ENCODE measurements around the gene ANO9.
"Not testable (repeated sequence)": the region's sequence is repeated elsewhere in the genome, so short reads cannot be mapped to it uniquely, and the experiment has no call there.

Gene ANO9

GRCh38 chr11:414318-414857 is 27.4 kb downstream of the ANO9 start:
- DNase-seq: no peak

- no peak for DNase-seq
Observed at GRCh38 chr11:413120-414081, 28.4 kb downstream of the ANO9 start.

DNA sequence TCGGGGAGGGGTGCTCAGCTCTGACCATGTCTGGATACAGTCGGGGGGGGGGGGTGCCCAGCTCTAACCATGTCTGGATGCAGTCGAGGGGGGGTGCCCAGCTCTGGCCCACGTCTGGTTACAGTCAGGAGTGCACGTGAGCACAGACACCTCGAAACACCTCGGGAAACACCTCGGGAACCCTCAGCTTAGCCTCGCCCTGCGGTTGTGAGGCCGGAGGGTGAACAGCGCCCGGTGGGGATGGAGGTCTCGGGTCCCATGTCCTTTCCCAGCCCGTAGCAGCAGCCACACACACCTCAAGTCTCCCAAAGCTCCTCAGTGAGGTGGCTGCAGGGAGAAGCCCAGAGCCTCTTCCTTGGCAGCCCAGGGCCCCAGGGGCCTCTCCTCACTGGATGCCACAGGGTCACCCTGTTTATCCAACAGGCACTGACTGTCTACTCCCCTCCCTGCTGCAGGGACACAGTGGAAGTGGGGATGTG is 29.1 kb downstream of the ANO9 start:
- no peak for DNase-seq

DNA sequence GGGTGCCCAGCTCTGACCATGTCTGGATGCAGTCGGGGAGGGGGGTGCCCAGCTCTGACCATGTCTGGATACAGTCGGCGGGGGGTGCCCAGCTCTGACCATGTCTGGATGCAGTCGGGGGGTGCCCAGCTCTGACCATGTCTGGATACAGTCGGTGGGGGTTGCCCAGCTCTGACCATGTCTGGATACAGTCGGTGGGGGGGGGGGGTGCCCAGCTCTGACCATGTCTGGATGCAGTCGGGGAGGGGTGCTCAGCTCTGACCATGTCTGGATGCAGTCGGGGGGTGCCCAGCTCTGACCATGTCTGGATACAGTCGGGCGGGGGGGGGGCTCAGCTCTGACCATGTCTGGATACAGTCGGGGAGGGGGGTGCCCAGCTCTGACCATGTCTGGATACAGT is 30.3 kb downstream of the ANO9 start:
- DNase-seq: not testable (repeated sequence)

DNA sequence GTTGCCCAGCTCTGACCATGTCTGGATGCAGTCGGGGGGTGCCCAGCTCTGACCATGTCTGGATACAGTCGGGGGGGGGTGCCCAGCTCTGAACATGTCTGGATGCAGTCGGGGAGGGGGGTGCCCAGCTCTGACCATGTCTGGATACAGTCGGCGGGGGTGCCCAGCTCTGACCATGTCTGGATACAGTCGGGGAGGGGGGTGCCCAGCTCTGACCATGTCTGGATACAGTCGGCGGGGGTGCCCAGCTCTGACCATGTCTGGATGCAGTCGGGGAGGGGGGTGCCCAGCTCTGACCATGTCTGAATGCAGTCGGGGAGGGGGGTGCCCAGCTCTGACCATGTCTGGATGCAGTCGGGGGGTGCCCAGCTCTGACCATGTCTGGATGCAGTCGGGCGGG is 31.1 kb downstream of the ANO9 start:
- DNase-seq: not testable (repeated sequence)

DNA sequence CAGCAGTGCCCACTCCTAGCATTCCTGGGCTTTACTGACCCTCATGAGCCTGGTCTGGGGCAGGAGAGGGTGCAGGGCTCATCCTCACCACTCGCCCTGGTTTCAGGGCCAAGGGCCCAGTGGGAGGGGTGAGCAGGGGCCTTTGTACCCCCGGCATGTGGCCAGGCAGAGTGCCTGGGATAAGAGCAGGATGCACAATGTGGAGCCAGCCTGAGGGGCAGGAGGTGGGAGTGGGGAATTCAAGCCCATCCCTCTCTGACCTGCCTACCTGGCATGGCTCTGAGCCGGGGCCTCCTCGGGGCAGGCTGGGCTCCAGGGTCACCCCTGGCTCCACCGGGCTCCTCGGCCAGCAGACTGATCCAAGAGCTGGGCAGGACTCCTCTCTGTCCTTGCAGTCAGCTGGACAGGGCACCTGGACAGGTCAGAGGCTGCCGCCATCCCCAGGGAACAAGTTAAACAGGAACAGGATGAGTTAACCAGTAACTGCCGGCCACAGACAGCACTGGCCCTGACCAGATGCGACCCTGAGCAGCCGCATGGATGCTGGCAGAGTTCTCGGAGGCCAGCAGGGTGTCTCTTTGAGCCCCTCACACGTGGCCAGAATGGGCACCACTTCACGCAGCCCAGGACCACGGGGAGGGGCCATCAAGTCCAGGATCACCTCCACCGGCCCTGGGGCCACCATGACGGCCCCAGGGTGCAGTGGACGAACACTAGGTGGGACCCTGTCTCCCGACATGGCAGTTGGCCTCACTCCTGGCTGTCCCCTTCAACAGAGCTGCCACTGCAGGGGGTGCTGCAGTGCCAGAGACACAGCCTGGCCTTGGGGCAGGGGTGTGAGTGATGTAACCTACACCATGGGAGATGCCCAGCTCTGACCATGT is 32.0 kb downstream of the ANO9 start:
- DNase-seq: no peak

DNA sequence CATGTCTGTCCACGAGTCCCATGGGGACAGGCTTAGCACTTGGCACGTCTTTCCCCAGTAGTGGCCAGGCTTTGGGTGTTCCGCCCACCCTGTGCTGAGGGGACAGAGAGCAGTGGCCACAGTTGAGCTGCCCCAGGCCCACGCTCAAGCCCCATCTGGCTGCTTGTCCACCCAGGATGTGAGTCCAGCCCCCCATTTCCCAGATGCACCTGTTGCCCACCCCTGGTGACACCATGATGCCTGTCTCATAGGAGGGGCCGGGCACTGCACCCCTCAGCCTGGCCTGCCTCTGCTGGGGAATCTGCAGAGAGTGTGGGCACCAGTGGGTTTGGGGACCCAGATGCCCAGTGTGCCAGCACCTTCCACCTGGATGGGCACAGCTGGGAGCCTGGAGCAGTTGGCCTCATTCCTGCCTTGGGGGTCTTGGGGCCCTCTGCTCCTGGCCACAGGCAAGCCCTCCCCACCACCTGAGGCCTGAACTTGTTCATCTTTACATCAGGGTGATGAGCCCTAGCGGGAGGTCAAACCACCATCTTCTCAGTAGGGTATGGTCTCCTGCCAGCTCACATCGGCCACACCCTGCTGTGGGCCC is 32.7 kb downstream of the ANO9 start:
- DNase-seq: no peak

DNA sequence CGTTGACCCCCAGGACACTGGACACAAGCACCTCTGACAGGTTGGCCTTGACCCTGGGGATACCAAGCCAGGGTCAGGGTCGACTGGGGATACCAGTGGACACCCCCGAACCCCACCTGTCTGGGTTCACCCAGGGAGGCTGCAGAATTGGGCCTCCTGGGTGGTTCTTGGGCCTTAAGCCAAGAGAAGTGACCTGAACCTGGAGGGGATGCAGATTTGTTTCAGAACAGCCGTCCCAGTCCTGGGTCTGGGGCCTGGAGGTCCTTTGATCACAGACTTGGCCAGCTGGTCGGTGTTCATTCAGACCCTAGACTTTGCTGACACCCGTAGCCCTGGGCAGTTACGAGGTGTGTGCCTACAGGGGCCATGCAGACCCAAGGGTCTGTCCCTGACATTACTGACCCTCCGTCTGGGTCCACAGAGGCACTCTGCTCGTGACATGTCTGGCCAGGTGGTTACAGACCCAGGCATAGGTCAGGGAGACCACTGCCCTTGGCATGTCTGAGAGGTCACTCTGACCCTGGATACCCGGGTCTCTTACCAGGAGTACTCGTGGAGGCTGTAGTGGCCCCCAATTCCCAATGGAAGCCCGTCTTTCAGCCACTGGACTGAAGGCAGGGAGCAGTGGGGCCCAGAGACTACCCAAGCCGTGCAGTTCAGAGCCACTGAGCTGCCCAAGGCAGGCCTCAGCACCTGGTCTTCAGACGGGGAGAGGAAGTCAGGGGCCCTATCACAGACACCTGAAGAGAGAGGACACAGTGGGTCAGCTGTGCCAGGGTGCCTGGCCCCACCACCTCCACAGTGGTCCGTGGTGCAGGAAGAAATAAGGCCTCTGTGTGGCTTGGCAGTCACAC is 33.4 kb downstream of the ANO9 start:
- DNase-seq: no peak

GRCh38 chr11:407651-408123 is 34.1 kb downstream of the ANO9 start:
- no peak for DNase-seq

GRCh38 chr11:406796-407650 is 34.8 kb downstream of the ANO9 start:
- DNase-seq: peak; percentile 94

DNA sequence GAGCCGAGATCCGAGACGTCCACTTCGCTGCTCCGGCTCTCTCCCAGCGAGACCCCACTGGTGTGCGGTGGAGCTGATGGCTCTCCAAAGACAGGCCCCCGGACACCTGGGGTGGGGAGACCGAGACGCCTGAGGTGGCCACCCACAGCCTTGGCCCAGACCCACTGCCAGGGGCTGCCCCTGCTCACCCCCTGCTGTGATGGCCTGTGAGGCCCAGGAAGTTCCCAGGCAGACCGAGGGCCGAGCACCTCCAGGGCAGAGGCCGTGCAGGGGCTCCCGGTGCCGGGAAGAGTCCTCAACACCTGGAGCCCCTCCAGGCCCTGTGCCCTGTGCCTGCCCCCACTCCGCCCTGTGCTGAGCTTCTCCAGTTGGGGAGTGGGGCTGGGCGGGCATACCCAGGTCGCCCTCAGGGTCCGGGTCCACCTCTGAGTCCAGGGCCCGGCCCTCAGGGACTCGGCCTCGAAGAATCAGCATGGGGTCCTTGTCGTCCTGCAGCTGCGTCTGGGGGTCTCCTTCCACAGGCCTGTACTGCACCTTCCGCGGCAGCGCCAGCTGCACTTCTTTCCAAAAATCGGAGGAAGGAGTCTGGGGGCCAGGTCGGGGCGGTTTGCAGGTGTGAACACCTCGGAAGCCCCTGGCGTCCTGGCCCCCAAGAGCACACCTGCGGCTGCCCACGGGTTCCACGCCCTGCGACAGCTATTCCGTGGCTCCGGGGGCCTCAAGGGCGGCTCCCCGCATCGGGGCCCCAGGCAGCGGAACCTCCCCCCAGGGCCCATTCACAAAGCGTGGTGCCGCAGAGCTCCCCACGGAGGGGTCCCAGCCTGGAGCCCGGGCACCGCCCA is 35.6 kb downstream of the ANO9 start:
- DNase-seq: no peak

DNA sequence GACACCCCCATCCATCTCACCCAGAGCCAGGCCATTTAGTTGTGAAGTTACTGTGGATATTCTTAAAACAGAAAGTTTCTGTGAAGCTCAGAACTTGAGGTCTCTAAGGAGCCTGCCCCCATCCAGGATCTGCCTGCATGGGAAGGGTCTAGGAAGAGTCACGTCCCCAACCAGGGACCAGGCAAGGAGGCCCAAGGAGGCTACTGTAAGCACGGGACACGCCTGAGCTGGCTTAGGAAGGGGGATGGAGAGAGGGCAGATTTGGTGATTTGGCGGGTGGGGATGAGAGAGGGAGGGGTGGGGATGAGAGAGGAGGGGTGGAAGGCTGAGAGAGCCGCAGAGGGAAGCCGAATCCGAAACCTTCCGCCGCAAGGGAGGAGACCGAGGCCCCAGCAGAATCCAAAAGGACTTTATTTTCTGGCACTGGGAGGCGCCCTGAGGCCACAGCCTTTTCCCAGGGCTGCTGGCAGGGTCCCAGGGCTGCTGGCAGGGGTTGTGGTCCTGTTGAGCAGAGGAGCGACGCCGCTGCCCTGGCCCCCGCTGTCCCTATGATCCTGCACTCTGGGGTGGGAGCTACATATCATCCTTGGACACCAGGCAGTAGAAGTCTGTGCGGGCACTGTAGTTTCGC is 36.4 kb downstream of the ANO9 start:
- no peak for DNase-seq

DNA sequence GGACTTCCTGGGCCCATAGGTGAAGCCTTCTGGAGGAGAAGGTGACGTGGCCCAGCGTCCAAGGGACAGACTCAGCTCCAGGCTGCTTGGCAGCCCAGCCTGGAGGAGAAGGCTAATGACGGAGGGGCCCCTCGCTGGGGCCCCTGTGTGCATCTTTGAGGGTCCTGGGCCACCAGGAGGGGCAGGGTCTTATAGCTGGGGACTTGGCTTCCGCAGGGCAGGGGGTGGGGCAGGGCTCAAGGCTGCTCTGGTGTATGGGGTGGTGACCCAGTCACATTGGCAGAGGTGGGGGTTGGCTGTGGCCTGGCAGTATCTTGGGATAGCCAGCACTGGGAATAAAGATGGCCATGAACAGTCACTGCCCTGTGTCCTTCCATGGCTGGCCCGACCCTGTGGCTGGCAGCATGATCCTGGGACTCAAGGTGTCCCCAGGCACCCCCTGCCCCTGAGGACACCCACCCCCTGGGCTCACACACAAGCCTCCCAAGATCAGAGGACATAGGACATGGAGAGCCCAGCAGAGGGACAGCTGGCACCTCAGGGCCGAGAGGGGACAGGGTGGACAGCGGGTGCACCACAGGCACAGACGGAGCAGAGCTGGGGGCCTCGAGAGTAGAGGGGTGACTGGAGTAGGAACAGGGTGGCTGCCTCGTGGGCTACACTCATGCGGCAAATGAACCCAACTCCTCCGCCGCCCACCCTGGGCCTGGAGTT is 37.1 kb downstream of the ANO9 start:
- no peak for DNase-seq

- no peak for DNase-seq
Observed at GRCh38 chr11:403761-404431, 37.9 kb downstream of the ANO9 start.

DNA sequence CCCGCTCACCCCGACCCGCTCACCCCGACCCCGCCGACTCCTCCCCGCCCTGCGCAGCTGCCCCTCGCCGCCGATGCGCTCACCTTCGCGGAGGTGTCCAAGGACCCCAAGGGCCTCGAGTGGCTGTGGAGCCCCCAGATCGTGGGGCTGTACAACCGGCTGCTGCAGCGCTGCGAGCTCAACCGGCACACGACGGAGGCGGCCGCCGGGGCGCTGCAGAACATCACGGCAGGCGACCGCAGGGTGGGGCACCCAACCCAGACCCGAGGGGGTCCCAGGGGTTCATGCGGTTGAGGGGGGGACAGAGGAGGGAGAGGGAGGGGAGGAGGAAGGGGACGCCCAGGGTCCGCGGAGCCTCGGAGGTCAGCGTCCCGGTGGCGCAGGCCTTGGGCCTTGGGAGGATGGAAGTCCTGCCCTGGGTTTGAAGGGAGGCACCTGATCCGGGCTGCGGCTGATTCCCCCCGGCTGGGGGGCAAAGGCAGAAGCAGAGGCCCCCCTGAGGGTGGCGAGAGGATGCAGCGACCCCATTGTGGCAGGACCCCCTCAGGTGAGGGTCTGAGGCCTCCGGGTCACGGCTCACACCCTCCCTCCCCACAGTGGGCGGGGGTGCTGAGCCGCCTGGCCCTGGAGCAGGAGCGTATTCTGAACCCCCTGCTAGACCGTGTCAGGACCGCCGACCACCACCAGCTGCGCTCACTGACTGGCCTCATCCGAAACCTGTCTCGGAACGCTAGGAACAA is 38.6 kb downstream of the ANO9 start:
- DNase-seq: no peak

DNA sequence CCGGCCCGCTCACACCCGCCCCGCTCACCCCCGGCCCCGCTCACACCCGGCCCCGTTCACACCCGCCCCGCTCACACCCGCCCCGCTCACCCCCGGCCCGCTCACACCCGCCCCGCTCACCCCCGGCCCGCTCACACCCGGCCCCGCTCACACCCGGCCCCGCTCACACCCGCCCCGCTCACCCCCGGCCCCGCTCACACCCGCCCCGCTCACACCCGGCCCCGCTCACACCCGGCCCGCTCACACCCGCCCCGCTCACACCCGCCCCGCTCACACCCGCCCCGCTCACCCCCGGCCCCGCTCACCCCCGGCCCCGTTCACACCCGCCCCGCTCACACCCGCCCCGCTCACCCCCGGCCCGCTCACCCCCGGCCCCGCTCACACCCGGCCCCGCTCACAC is 40.6 kb downstream of the ANO9 start:
- not testable (repeated sequence) for DNase-seq

- DNase-seq: no peak
Observed at GRCh38 chr11:400241-400689, 41.5 kb downstream of the ANO9 start.
